GM18517 (cell line): Measurements from ENCODE around the gene RAPGEF2.
"Not testable (repeated sequence)": the region's sequence is repeated elsewhere in the genome, so short reads cannot be mapped to it uniquely, and the experiment has no call there.

Experiments
- ATAC-seq: cut with Tn5 transposase; IDR thresholded peaks from one replicate; pipeline ENCODE4 v1.9.1; 2021; ENCODE audit warnings: mild to moderate bottlenecking, moderate library complexity; ENCODE audit not compliant: unreplicated experiment

The RAPGEF2 gene, protein sequence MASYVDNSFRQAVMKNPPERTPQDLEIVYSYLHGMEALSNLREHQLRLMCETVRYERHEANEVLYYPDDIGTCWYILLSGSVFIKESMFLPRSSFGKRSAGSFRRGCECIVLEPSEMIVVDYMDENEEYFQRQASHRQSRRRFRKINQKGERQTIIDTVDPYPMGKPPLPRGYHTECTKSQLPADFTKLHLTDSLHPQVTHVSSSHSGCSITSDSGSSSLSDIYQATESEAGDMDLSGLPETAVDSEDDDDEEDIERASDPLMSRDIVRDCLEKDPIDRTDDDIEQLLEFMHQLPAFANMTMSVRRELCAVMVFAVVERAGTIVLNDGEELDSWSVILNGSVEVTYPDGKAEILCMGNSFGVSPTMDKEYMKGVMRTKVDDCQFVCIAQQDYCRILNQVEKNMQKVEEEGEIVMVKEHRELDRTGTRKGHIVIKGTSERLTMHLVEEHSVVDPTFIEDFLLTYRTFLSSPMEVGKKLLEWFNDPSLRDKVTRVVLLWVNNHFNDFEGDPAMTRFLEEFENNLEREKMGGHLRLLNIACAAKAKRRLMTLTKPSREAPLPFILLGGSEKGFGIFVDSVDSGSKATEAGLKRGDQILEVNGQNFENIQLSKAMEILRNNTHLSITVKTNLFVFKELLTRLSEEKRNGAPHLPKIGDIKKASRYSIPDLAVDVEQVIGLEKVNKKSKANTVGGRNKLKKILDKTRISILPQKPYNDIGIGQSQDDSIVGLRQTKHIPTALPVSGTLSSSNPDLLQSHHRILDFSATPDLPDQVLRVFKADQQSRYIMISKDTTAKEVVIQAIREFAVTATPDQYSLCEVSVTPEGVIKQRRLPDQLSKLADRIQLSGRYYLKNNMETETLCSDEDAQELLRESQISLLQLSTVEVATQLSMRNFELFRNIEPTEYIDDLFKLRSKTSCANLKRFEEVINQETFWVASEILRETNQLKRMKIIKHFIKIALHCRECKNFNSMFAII (N-terminal part only)

DNA sequence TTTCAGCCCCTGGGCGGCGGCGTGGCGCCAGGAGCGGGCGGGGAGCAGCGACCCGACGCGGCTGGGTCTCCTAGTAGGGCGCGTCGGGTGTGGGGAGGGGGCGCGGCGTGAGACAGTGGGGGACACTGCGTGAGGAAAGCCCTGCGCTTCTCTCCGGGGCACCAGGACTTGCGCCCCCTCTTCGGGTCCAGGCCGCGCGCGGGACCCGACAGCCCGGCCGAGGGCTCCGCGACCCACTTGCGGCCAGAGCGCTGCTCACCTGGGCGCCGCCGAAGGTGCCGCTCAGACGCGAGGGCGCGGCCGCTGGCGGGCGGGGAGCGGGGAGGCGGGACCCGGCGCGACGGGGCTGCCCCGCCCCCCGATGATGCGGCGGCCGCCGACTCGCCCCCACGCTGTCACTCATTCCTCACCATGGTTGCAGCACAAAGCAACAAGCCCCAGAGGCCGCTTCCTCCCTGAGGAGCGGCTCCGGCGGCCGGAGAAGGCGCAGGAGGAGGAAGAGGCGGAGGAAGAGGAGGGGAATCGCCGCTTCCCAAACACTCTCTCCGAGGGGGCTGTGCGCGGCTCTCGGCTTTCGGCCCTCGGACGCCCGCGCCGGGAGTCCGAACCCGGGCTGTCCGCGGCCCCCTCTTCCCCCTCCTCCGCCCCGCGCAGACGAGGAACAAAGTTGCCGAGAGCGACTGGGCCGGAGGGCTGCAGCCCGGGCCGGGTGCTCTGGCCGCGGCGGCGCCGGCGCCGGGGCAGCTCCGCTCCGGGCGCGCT lies at the start of gene RAPGEF2:
TSS of gene RAPGEF2 (plus strand) at position 458 of the 762 bp plus-strand sequence. CDS start 1,084 bp downstream, outside the sequence.
- peak; percentile 76 for ATAC-seq

DNA sequence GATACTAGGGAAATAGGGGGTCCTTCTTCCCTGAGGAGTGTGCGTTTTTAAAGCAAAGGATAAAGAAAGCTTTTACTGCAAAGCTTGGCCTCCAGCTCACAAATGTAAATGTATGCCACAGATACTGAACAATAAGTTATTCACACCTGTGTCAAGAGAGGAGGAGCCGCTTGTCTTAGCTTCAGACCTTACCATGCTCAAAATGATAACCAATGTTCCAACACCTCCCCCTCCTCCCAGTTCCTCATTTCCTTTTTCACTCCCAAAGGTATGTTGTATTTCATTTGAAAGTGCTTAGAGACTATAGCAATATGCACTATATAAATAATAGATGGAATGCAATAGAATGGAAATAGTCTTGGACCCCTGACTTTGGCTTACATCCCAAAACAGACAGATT lies 47.0 kb upstream of the RAPGEF2 start:
- ATAC-seq, result no peak

DNA sequence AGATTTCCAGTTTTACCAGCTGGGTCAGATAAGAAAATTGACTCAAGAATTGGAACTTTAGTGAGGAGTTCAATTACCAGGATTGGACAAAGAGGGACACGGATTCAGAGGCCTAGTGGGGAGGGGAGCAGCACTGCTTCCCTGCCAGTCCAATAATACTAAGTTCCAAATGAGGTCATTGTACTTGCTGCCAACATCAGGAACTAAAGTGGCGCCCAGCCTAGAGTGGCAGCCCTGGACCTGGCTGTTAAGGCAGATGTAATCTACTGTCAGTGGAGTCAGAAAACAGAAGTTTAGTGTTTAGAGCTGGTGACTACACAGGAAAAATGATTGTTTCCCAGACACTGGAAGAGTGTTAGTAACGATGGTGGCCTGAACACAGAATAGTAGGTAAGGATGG lies 42.7 kb upstream of the RAPGEF2 start:
- ATAC-seq, result no peak

DNA sequence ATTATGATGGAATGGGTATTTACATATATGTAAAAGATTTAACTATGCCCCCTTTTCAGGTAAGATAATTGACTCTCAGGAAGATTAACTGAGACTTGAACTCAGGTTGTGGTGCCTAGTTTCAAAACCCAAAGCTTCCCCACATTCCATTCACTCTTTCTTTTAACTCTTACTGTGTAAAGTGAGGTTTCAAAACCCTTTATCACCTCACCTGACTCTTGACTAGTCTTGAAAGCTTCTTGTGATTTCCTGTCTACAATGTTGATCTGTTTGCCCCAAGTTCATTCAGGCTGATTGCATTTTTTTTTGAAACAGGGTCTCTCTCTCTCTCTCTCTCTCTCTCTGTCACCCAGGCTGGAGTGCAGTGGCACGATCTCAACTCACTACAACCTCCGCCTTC lies 40.5 kb upstream of the RAPGEF2 start:
- ATAC-seq, result no peak

DNA sequence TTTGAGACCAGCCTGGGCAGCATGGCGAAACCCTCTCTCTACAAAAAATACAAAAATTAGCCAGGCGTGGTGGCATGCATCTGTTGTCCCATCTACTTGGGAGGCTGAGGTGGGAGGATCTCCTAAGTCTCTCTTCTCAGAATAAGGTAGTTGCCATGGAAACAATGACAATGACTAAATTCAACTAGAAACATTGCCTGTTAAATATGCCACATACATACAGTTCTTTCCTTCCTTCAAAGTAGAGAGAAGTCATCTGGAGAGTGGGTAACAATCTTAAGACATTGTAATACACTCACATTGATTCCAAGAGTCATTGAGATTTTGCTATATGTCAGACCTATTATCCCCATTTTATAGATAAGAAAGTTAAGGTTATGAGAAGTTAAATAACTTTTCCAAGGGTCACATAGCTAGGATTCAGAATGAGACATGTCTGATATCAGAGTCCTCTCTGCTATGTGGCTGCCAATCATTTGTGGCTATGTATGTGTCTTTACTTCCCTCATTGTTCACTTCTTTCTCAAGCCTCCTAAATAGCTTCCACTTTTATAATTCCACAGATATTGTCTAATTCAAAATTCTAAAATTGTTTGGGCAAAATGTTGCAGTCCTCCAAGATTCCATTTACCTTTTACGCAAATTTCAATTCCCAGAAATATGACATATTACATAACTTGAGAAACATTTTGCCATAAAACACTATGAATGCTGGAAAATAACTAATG lies 37.2 kb upstream of the RAPGEF2 start:
- no peak for ATAC-seq

DNA sequence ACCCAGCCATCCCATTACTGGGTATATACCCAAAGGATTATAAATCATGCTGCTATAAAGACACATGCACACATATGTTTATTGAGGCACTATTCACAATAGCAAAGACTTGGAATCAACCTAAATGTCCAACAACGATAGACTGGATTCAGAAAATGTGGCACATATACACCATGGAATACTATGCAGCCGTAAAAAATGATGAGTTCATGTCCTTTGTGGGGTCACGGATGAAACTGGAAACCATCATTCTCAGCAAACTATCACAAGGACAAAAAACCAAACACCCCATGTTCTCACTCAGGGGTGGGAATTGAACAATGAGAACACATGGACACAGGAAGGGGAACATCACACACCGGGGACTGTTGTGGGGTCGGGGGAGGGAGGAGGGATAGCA lies 34.7 kb upstream of the RAPGEF2 start:
- not testable (repeated sequence) for ATAC-seq

DNA sequence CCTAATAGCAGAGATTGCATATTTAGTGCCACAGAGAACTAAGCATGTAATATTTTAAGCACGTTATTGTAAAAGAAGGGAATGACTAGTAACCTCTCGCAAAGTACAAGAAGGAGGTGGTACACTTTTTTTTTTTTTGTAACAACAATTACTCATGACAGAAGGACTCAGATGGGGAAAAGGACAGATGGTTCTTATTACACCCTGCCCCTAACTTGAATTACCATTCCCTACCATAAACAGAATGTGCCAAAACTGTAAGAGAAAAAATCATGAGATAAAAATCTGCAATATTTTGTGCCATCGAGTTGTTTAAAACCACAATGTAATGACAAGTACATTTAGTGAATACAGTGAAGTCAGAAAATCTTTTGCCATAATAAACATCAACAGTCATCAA lies 33.0 kb upstream of the RAPGEF2 start:
- ATAC-seq, result no peak

DNA sequence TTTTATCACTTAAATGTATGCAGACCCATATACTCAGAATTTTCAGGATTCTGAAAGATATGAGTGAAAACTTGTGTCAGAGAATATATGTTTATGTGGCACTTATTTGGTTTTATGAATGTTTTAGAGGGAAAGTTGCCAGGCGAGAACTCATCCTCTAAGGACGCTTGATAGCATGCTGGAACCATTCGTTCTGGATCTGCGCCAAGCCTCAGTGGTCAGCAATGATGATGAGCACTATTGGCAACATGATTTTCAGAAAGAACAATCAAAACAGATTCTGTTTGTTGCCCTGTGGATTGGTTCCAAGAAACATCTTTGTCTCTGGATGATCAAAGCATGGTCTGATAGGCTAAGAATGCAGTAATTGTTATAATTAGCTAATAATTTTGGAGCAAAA lies 32.1 kb upstream of the RAPGEF2 start:
- ATAC-seq, result no peak

DNA sequence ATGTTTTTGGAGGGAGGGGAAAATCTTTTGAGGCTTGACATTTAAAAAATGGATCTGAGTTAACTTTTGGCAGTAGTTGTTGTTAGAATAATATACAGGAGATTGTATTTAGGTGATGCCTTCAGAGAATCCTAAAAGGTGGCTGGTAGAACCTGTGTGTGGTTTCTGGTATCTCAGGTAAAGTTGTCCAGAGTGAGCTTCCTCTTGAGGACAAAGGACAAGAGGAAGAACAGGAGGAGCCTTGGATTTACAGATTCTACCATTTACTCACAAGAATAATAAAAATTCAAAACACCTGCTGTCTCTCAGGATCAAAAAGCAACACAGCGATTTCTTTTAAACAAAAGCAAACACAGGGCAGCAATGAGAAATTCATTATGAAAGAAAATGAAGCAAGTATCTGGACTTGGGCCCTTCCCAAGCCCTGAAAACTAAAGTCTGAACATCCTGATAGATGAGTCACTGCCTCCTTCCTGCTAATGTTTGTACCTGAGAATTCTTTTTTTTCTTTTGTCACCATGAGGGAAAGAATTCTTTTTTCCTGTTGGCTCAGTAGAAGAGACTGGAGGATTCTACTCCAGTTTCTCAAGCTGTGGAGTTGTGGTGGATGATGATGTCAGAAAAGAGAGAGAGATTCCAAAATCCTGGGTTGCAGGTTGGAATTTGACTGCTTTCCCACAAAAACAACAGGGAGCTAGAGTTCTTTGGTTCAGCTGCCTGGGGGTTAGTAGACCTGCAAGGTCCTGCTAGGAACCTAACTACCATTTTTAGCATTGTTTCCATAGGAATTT lies 31.5 kb upstream of the RAPGEF2 start:
- ATAC-seq, result no peak

DNA sequence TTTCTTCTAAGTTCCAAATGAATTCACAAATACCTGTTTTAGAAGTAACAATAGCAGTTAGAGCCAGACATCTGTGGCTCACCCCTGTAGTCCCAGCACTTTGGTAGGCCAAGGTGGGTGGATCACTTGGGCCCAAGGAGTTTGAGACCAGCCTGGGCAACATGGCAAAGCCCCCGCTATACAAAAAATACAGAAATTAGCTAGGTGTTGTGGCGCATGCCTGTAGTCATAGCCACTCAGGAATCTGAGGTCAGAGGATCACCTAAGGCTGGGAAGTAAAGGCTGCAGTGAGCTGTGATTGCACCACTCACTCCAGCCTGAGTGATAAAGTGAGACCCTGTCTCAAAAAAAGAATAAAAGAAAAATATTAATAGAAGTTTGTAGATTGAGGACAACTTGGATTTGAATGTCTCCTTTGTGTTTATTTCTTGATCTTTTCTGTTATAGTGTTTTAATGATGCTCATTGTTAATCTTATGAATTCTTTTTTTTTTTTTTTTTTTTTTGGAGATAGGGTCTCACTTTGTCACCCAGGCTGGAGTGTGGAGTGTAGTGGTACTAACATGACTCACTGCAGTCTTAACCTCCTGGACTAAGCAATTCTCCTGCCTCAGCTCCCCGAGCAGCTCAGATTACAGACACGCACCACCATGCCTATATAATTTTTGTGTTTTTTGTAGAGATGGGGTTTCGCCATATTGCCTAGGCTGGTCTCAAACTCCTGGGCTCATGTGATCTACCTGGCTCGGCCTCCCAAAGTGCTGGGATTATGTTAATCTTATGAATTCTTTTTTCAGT lies 30.7 kb upstream of the RAPGEF2 start:
- ATAC-seq, result no peak

DNA sequence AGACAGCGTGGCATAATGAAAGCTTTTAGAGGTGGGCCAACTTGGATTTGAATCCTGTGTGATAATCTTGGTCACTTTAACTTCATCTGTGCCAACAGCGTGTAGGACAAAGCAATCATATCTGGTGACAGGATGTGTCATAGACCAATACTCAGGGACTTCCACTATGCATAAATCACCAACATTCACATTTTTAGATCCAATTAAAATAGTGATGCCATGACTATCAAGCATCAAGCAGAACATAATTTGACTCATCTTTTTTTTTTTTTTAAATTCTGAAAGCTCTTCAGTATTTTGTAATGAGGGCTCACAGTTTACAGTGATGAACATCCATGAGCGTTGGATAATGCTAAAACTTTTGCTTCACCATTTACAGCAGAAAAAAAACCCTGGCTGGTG lies 27.3 kb upstream of the RAPGEF2 start:
- no peak for ATAC-seq

DNA sequence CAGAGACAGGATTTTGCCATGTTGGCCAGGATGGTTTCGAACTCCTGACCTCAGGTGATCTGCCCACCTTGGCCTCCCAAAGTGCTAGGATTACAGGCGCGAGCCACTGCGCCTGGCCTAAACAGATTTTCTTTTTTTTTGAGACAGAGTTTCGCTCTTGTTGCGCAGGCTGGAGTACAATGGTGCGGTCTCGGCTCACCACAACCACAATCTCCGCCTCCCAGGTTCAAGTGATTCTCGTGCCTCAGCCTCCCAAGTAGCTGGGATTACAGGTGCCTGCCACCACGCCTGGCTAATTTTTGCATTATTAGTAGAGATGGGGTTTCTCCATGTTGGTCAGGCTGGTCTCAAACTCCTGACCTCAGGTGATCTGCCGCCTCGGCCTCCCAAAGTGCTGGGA lies 25.9 kb upstream of the RAPGEF2 start:
- not testable (repeated sequence) for ATAC-seq

DNA sequence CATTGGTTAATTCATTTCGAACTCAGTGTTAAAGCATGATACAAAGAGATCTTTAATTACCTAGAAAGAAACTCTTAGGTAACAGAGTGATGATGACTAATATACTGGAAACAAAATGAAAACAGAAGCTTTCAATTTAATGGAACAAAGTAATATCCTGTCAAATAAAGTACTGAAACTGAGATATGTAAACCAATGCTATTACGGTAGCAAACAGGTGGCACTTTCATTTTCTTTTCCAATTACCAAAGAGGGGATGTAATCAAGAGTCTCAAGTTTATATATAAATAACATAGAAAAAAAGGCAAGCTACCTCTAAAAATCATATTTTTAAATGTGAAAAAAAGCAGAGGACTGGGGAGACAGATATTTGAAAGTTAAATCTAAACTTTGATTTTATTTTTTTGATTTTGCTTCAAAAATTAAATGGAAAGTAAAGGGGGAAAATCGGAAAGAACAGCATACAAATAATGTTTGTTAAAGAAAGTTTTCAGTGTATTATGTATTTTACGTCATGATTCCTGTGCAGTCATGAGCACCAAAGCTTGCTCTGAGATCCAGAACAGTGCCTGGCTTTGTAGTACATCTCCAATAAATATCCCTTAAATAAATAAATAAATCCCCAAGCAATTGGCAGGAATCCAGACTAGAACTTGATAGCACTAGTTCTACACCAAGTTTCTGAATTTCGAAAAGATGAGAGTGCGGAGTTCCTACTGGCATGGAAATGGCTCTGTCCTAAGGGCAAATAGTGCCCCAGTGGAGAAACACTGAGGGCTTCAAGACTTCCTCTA lies 25.0 kb upstream of the RAPGEF2 start:
- peak; percentile 99 for ATAC-seq

DNA sequence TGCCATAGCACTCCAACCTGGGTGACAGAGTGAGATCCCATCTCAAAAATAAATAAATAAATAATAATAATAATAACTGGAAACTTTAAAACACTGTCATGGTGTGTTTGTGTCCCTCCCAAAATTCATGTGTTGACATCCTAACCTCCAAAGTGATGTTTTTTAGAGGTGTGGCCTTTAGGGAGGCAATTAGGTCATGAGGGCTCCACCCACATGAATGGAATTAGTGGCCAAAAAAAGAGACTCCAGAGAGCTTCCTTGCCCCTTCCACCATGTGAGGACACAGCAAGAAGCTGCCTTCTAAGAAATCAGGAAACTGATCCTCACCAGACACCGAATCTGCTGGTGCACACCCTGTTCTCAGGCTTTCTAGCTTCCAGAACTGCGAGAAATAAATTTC lies 23.8 kb upstream of the RAPGEF2 start:
- no peak for ATAC-seq

DNA sequence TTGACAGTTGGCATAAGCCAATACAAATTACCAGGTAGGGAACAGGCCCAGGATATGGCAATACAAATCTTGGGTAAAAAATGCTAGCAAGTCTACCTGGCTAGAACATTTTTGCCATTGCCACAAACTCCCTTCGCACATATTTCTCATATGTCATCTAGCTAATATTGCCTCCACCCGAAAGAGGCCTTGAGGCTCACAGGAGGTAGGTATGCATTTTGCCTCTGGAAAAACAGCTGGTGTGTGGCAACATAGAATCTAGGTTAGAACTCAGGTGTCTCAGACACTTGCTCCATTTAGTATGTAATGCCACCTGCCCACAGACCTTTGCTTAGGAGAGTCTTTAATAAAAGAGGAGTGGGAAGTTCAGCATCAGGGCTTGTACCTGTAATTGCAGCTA lies 16.3 kb upstream of the RAPGEF2 start:
- no peak for ATAC-seq

DNA sequence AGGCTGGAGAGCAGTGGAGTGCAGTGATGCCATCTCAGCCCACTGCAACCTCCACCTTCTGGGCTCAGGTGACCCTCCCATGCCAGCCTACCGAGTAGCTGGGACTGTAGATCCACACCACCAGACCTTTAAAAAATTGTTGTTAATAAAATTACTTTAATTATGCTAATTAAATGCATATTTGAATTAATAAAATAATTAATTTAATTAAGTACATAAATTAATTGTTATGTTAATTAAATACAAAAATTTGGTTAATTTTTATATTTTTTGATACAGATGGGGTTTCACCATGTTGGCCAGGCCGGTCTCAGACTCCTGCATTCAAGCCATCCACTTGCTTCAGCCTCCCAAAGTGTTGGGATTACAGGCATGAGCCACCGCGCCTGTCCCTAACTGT lies 12.6 kb upstream of the RAPGEF2 start:
- no peak for ATAC-seq

DNA sequence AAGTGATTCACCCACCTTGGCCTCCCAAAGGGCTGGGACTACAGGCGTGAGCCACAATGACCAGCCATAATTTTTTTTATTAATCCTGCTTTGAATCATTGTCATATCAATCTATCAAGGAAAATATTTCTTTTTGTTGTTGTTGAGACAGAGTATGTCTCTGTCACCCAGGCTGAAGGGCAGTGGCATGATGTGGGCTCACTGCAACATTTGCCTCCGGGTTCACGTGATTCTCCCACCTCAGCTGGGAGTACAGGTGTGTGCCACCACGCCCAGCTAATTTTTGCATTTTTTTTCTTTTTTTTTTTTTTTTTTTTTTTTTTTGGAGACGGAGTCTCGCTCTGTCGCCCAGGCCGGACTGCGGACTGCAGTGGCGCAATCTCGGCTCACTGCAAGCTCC lies 8.7 kb upstream of the RAPGEF2 start:
- not testable (repeated sequence) for ATAC-seq

DNA sequence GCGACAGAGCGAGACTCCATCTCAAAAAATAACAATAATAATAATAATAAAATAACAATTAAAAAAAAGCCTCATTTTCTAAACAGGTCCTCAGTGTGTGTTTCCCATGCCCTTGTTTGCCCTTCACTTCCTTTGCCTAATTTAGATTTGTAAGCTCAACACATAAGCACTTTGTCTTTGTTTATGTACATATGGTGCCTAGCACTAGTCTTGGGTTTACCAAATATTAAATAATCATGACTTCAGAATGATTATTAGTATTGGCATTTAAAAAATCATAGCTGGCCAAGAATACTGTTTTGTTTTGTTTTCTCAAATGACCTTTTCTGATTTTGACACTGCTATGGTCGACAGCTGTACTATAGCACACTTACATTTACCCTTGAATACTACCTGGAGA lies 6.4 kb upstream of the RAPGEF2 start:
- no peak for ATAC-seq
